ENCODE measurements around the gene SLC12A2.

DNA sequence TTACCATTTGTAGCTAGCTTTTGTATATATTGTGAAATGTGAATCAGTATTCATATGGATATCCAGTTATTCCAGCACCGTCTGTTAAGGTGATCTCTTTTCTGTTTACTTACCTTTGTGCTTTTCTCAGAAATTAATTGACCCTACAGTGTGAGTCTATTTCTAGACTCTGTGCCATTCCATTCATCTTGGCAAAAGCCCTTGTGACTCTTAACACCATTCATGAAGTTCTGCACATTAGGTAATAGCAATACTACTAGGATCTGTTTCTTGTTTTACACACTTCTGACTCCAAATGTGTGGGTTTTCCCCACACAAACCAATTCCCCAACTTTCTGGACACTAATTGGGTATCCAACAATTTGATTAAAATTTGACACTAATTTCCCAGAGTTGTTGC, 40.4 kb downstream of the SLC12A2 start:
- TF ChIP-seq ZNF384 (IDR thresholded peaks at IDR 0.05) (no peak), BHLHE40 (IDR thresholded peaks at IDR 0.05; ENCODE audit: borderline replicate concordance) (no peak), SP1 (IDR thresholded peaks at IDR 0.05) (no peak), FOXM1 (IDR thresholded peaks at IDR 0.05; ENCODE audit: borderline replicate concordance) (no peak), FOXA1 (IDR thresholded peaks at IDR 0.05) (no peak), TARDBP (IDR thresholded peaks at IDR 0.05) (no peak), NFRKB (IDR thresholded peaks at IDR 0.05) (no peak), LEF1 (IDR thresholded peaks at IDR 0.05; ENCODE audit: borderline replicate concordance) (no peak)
